SU-DHL-6 (cell line): ENCODE measurements around the gene ID2.

Source experiments
- H2AFZ ChIP-seq: fragments of 200-600 bp; sonication (generic); 2 replicates; pipeline ENCODE4 v1.6.1; 2014; ENCODE audit warnings: low read depth, mild to moderate bottlenecking, moderate library complexity, mixed read lengths, antibody characterized with exemption, low read length; ENCODE audit not compliant: severe bottlenecking
- H3F3A ChIP-seq: fragments of 200-600 bp; shearing (Covaris generic); 2 replicates; pipeline ENCODE4 v1.6.0; 2016; ENCODE audit warnings: antibody characterized with exemption, mild to moderate bottlenecking; ENCODE audit not compliant: insufficient read depth
- H3K27ac ChIP-seq: fragments of 200-600 bp; sonication (generic); 2 replicates; pipeline ENCODE4 v1.5.1; 2016; ENCODE audit warnings: low read depth, mild to moderate bottlenecking, low read length, moderate library complexity, mixed read lengths
- H3K27me3 ChIP-seq: fragments of 200-600 bp; sonication (generic), shearing (Covaris generic); 2 replicates; pipeline ENCODE4 v1.6.0; 2014; ENCODE audit warnings: mild to moderate bottlenecking, low read length
- H3K36me3 ChIP-seq: fragments of 200-600 bp; sonication (generic); 2 replicates; pipeline ENCODE4 v1.6.1; 2014; ENCODE audit warnings: mild to moderate bottlenecking, low read length, mixed read lengths
- H3K4me2 ChIP-seq: fragments of 300-600, 200-600 bp; shearing (Covaris generic), sonication (generic); 2 replicates; pipeline ENCODE4 v1.6.0; 2014; ENCODE audit warnings: low read length, low read depth, mild to moderate bottlenecking; ENCODE audit not compliant: poor library complexity, severe bottlenecking
- H3K4me3 ChIP-seq: fragments of 200-600 bp; sonication (generic); 2 replicates; pipeline ENCODE4 v1.5.1; 2014; ENCODE audit warnings: antibody characterized with exemption, low read length, mild to moderate bottlenecking, mixed read lengths; ENCODE audit not compliant: insufficient read depth, poor library complexity, severe bottlenecking
- H3K79me2 ChIP-seq: fragments of 200-600 bp; sonication (generic); 2 replicates; pipeline ENCODE4 v1.6.1; 2014; ENCODE audit warnings: mild to moderate bottlenecking, low read length, moderate library complexity; ENCODE audit not compliant: insufficient read depth
- H3K9ac ChIP-seq: fragments of 200-600 bp; sonication (generic); 2 replicates; pipeline ENCODE4 v1.7.0; 2014; ENCODE audit warnings: mild to moderate bottlenecking, low read length
- H3K9me2 ChIP-seq: fragments of 200-600 bp; sonication (generic); replicated peaks from 2 replicates; pipeline ENCODE4 v1.6.1; 2014; ENCODE audit warnings: low read length; ENCODE audit not compliant: insufficient read depth
- H3K9me3 ChIP-seq: fragments of 200-600 bp; sonication (generic); 2 replicates; pipeline ENCODE4 v1.6.1; 2014; ENCODE audit warnings: low read length, mixed read lengths; ENCODE audit not compliant: insufficient read depth
- H4K20me1 ChIP-seq: fragments of 200-600 bp; sonication (generic); 2 replicates; pipeline ENCODE4 v1.6.1; 2014; ENCODE audit warnings: low read depth, mild to moderate bottlenecking, antibody characterized with exemption, low read length, moderate library complexity, mixed read lengths
- CTCF ChIP-seq: fragments of 200-600 bp; sonication (generic); IDR thresholded peaks from one replicate; pipeline ENCODE4 v1.5.1; 2017; ENCODE audit warnings: antibody characterized with exemption, mild to moderate bottlenecking, low read length, moderate library complexity; ENCODE audit not compliant: insufficient read depth, poor library complexity, severe bottlenecking
- EZH2phosphoT487 ChIP-seq: fragments of 200-600 bp; sonication (generic), shearing (Covaris generic); conservative IDR thresholded peaks from 2 replicates; pipeline ENCODE4 v1.6.1; 2018; ENCODE audit warnings: mild to moderate bottlenecking, antibody characterized with exemption, low read length, moderate library complexity, mixed read lengths

ID2 gene

GRCh38 chr2:8710951-8711350, 29.1 kb downstream of the ID2 start:
- Histone ChIP-seq H3K9ac (no peak overlapping the region), H2AFZ (no peak overlapping the region), H3F3A (no peaks in the 10 kb centered on the region), H3K79me2 (no peaks in the 10 kb centered on the region), H3K9me3 (no peaks in the 10 kb centered on the region), H4K20me1 (no peaks in the 10 kb centered on the region), H3K36me3 (no peaks in the 10 kb centered on the region), H3K27ac (no peak overlapping the region), H3K9me2 (no peaks in the 10 kb centered on the region), H3K4me2 (no peak overlapping the region), H3K4me3 (no peak overlapping the region), H3K27me3 (no peaks in the 10 kb centered on the region)
- TF ChIP-seq CTCF (no peak), EZH2phosphoT487 (no peak)

GRCh38 chr2:8714283-8714682, 32.4 kb downstream of the ID2 start:
- no peaks in the 10 kb centered on the region for H3K79me2 ChIP-seq
- no peaks in the 10 kb centered on the region for H3K9me2 ChIP-seq
- no peaks in the 10 kb centered on the region for H3K36me3 ChIP-seq
- H3K4me3 ChIP-seq: no peak overlapping the region
- no peaks in the 10 kb centered on the region for H4K20me1 ChIP-seq
- no peak overlapping the region for H3K27ac ChIP-seq
- H3F3A ChIP-seq: no peaks in the 10 kb centered on the region
- H2AFZ ChIP-seq: no peak overlapping the region
- H3K27me3 ChIP-seq: no peaks in the 10 kb centered on the region
- no peak overlapping the region for H3K9ac ChIP-seq
- H3K9me3 ChIP-seq: no peaks in the 10 kb centered on the region
- no peak overlapping the region for H3K4me2 ChIP-seq
- TF ChIP-seq CTCF (no peak), EZH2phosphoT487 (no peak)

- Histone ChIP-seq H3K27me3 (no peaks in the 10 kb centered on the region), H3K9me3 (no peaks in the 10 kb centered on the region), H3K4me3 (no peak overlapping the region), H3F3A (no peaks in the 10 kb centered on the region), H3K27ac (no peak overlapping the region), H3K36me3 (no peaks in the 10 kb centered on the region), H3K79me2 (no peaks in the 10 kb centered on the region), H4K20me1 (no peaks in the 10 kb centered on the region), H2AFZ (no peak overlapping the region), H3K9me2 (no peaks in the 10 kb centered on the region), H3K9ac (no peak overlapping the region), H3K4me2 (no peak overlapping the region)
- TF ChIP-seq EZH2phosphoT487 (no peak), CTCF (no peak)
These were observed 33.1 kb downstream of the ID2 start for GRCh38 chr2:8714971-8715370.

DNA sequence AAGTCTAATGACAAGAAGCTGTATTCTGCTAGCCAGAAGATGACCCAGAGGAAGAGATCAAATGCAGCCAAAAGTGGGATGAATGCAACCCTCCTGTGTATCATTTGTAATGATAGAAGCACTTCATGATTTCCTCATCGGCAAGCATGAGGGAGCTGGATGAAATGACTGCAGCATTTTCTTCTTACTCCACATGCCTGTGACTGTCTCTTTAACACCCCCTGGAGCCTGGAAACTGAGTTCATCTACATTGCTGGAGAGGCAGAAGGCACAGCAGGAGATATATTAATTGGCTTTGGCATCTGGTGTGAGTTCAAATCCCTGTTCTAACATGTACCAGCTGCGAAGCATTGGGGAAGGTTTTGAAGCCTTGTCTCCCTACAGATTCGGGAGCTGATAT, 37.7 kb downstream of the ID2 start:
- Histone ChIP-seq H2AFZ (no peak overlapping the region), H3K27me3 (no peaks in the 10 kb centered on the region), H3K9me3 (no peaks in the 10 kb centered on the region), H3K9me2 (no peaks in the 10 kb centered on the region), H3K36me3 (no peaks in the 10 kb centered on the region), H3K9ac (no peak overlapping the region), H4K20me1 (no peaks in the 10 kb centered on the region), H3K4me2 (no peak overlapping the region), H3K27ac (no peak overlapping the region), H3K79me2 (no peaks in the 10 kb centered on the region), H3F3A (no peaks in the 10 kb centered on the region), H3K4me3 (no peak overlapping the region)
- TF ChIP-seq CTCF (no peak), EZH2phosphoT487 (no peak)
